ENCODE data around the gene BRME1.
"Not testable (repeated sequence)": the region's sequence is repeated elsewhere in the genome, so short reads cannot be mapped to it uniquely, and the experiment has no call there.

Gene BRME1

DNA sequence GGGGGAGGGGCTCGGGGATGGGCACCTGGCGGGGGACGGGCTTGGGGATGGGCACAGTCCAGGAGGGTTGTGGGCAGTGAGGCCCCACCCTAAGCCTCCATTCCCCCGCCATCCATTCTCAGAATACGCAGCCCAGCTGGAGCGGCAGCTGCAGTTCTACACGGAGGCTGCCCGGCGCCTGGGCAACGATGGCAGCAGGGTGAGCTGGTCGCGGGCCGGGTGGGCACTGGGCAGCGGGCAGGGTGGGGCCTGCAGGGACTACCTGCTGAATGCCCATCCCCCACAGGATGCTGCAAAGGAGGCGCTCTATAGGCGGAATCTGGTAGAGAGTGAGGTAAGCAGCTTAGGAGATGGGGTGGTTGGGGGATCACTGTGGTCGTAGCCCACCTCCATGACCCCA is 24.0 kb upstream of the BRME1 start:
- in situ Hi-C loops (cut with MboI; ENCODE audit: low pct_unique_long_range_greater_than_20kb, low sequenced_read_pairs), result no loop called here
- DNase-seq, result no peak

DNA sequence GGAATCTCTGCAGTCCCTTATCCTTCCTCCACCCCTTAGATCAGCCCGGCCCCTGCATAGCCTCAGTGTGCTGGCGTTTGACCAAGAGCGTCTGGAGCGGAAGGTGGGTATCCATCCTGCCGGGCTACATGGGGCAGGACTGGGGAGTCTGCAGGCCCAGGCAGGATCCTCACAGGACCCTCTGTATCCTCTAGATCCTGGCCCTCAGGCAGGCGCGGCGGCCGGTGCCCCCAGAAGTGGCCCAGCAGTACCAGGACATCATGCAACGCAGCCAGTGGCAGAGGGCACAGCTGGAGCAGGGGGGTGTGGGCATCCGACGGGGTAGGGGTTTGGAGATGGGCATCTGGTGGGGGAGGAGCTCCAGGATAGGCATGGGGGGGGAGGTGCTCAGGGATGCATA is 23.4 kb upstream of the BRME1 start:
- no peak for DNase-seq
- in situ Hi-C loops (cut with MboI; ENCODE audit: low pct_unique_long_range_greater_than_20kb, low sequenced_read_pairs), result no loop called here

DNA sequence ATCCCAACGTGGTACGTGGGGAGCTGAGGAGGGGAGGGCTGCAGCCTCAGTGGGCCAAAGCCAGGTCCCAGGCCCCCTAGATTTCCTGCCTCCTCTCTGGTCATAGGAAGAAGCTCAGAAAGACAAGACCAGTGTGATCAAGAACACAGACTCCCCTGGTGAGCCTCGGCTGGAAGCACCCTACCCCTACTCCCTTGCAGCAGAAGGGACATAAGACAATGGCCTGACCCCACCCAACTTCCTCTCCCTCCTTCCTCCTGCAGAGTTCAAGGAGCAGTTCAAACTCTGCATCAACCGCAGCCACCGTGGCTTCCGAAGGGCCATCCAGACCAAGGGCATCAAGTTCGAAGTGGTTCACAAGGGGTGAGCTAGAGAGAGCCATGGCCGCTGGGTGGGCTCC is 20.8 kb upstream of the BRME1 start:
- in situ Hi-C loops (cut with MboI; ENCODE audit: low pct_unique_long_range_greater_than_20kb, low sequenced_read_pairs), result no loop called here
- no peak for DNase-seq

DNA sequence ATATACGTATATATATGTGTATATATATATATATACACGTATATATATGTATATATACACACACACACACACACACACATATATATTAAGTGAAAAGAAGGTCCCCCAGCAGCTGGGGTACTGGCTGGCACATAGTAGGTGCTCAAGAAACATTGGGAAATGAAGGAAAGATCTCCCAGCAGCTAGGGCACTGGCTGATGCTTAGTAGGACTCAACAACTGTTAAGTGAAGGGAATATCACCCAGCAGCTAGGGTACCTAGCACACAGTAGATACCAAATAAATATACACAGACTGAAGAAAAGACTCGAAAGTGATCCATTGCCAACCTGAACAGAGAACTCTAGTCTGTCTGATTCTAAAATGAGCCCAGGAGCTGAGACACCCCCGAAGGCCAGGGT is 20.1 kb upstream of the BRME1 start:
- in situ Hi-C loops (cut with MboI; ENCODE audit: low pct_unique_long_range_greater_than_20kb, low sequenced_read_pairs), result no loop called here
- no peak for DNase-seq

DNA sequence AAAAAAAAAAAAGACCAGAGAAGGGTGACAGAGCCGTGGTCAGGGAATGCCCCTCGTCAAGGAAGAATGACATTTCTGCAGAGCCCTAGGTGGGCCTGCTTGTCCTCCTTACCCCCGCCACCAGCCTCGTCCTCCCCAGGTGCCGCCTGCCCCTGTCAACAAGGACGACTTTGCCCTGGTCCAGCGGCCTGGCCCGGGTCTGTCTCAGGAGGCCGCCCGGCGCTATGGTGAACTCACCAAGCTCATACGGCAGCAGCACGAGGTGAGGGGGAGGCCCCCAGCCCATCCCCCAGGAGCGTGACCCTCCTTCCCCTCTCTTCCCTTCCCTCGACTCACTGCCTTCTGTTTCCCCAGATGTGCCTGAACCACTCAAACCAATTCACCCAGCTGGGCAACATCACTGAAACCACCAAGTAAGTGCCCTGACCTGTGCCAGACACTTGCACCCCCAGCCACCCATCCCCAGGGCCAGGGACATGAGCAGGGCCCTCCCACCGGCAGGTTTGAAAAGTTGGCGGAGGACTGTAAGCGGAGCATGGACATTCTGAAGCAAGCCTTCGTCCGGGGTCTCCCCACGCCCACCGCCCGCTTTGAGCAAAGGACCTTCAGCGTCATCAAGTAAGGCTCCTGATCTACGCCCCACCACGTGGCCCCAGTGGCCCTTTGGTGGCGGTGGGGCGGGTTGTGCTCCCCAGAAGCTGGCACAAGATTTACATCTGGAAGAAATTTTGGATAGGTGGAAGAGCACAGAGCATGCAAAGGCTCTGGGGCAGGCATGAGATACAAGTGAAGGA is 17.5 kb upstream of the BRME1 start:
- in situ Hi-C loops (cut with MboI; ENCODE audit: low pct_unique_long_range_greater_than_20kb, low sequenced_read_pairs), result no loop called here
- no peak for DNase-seq

DNA sequence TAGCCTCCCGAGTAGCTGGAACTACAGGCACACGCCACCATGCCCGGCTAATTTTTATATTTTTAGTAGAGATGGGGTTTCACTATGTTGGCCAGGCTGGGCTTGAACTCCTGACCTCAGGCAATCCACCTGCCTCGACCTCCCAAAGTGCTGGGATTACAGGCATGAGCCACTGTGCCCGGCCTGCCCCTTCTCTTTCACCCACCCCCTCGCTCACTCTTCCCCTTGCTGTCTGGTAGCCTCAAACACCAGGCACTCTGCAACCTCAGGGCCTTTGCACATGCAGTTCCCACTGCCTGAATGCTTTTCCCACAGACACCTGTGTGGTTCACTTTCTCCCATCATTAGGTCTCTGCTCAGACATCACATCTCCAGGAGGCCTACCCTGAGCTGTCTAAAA is 16.2 kb upstream of the BRME1 start:
- DNase-seq; in situ Hi-C loops (cut with MboI; ENCODE audit: low pct_unique_long_range_greater_than_20kb, low sequenced_read_pairs): not testable (repeated sequence)

DNA sequence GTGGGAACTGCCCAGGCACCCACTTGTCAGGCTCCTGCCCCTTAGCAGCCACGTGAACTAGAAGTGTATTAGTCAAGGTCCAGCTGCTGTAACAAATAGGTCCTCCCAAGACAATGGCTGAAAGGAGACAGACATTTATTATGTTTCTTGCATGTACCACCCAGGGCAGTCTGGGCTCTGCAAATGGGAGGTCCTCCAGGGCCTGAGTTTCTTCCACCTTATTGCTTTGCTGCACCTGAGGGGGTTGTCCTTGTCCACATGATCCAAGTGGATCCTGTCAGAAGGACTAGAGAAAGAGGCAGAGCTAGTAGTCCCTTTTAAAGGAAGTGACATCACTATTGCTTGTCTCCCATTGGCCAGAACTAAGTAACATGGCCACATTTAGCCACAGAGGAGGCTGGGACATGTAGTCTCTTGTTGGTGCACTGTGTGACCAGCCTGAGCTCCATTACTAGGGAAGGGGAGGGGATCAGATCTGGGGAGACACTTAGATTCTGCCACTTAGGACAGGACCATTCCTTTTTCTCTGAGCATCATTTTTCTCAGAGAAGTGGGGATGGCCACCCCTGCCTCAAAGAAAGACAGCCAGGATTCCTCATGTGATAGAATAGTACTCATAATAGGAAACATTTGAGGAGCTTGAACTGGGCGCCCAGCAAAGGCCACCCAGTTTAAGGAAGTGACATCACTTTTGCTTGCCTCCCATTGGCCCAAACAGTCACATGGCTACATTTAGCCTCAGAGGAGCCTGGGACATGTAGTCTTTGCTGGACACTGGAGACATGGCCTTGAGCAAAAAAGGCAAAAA is 15.2 kb upstream of the BRME1 start:
- peak; percentile 54 for DNase-seq
- in situ Hi-C loops (cut with MboI; ENCODE audit: low pct_unique_long_range_greater_than_20kb, low sequenced_read_pairs), result no loop called here

DNA sequence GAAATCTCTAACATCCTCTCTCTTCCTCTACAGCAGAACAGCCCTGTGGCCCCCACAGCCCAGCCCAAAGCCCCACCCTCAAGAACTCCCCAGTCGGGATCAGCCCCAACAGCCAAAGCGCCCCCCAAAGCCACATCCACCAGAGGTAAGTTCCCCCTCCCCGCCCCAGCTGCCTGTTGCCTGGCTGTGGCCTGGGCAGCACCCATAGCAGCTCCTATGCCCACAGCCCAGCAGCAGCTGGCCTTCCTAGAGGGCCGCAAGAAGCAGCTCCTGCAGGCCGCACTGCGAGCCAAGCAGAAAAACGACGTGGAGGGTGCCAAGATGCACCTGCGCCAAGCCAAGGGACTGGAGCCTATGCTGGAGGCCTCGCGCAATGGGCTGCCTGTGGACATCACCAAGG is 14.6 kb upstream of the BRME1 start:
- in situ Hi-C loops (cut with MboI; ENCODE audit: low pct_unique_long_range_greater_than_20kb, low sequenced_read_pairs), result no loop called here
- DNase-seq, result no peak

DNA sequence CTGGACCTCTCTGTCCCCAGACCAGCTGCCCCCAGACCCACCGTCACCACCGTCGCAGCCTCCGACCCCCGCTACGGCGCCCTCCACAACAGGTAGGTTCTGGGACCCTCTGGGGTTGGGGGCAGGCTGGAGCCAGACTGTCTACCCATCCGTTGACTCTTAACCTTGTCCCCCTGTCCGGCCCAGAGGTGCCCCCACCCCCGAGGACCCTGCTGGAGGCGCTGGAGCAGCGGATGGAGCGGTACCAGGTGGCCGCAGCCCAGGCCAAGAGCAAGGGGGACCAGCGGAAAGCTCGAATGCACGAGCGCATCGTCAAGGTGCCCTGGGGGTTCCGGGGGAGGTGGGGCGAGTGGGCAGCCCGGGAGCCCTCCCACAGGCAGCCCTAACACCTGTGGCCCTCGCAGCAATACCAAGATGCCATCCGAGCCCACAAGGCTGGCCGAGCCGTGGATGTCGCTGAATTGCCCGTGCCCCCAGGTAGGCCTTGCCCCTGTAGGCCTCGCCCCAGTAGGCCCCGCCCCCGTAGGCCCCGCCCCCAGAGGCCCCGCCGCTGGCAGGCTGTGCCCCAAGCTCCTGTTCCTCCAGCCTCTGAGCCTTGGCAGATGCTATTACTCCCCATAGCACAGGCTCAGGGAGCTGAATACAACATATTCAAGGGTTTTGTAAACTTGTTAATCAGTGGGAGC is 13.0 kb upstream of the BRME1 start:
- in situ Hi-C loops (cut with MboI; ENCODE audit: low pct_unique_long_range_greater_than_20kb, low sequenced_read_pairs), result no loop called here
- DNase-seq, result no peak

DNA sequence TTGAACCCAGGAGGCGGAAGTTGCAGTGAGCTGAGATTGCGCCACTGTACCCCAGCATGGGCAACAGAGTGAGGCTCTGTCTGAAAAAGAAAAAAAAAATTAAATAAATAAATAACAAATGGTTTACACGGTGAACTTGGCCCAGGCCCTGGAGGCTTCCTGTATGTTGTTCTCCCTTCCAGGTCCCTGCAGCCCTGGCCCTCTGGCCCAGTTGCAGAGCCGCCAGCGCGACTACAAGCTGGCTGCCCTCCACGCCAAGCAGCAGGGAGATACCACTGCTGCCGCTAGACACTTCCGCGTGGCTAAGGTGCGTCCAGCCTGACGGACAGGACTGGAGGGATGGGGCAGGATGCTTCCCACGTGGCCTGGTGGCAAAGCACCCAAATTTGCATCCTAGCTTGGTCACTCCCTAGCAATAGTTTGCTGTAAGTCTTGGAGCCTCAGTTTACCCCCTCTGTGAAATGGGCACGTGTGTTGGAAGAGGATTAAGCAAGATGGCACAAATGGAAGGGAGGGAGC is 12.0 kb upstream of the BRME1 start:
- DNase-seq, result no peak
- in situ Hi-C loops (cut with MboI; ENCODE audit: low pct_unique_long_range_greater_than_20kb, low sequenced_read_pairs), result no loop called here

DNA sequence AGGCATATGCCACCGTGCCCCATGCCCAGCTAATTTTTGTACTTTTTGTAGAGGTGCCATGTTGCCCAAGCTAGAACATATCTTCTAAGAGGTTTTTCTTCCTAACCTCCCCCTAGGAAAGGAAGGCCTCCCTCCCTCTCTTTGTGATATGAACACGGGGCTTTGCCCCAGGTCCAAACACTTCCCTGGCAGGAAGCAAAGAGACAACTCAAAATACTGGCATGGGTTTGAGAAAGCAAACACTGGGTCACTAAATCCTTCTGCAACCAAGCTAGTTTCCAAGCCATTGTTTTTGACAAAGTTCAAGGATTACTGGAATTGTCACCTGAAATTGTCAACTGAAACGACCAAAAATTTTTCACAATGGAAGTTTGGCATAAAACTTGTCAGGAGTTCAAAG is 8.9 kb upstream of the BRME1 start:
- in situ Hi-C loops (cut with MboI; ENCODE audit: low pct_unique_long_range_greater_than_20kb, low sequenced_read_pairs), result no loop called here
- DNase-seq, result no peak

DNA sequence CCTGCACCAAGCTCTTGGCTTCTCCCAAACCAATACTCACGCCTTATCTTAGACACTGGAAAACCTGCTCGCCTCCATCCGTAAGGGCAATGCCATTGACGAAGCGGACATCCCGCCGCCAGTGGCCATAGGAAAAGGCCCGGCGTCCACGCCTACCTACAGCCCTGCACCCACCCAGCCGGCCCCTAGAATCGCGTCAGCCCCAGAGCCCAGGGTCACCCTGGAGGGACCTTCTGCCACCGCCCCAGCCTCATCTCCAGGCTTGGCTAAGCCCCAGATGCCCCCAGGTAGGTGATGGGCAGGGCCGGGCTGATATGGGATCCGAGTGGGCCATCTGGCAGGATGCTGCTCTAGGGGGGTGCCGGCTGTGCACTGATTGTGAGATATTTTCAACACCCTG is 7.4 kb upstream of the BRME1 start:
- in situ Hi-C loops (cut with MboI; ENCODE audit: low pct_unique_long_range_greater_than_20kb, low sequenced_read_pairs), result no loop called here

DNA sequence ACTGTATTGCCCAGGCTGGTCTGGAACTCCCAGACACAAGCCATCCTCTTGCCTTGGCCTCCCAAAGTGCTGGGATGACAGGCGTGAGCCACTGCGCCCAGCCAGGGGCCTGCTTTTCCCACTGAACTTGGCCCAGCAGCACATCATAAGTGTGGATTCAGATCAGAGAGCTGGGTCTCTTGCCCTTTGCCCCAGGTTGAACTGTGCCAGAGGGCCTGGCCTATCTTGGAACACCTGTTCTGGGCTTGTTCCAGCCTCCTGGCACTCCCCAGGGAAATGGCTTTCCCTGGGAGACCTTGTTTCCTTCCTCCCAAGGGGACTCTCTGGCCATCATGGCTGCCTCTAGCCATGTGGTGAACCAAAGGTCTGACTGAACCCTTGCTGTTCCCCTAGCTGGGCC is 3.5 kb upstream of the BRME1 start:
- DNase-seq, result no peak
- in situ Hi-C loops (cut with MboI; ENCODE audit: low pct_unique_long_range_greater_than_20kb, low sequenced_read_pairs), result no loop called here

More for the DNA sequence above, 7.4 kb upstream of the BRME1 start:
- DNase-seq, result no peak

DNA sequence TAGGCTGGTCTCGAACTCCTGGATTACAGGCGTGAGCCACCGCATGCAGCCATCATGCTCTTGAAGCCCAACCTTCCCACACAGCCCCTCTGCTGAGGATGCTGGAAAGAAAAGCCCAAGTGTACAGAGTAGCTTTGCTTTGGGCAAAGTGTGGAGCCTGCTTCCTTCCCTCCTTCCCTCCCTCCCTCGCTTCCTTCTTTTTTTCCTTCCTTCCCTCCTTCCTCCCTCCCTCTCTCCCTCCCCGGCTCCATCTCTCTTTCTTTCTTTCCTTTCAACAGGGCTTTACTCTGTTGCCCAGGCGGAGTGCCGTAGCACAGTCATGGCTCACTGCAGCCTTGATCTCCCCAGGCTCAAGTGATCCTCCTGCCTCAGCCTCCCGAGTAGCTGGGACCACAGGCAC is 2.8 kb upstream of the BRME1 start:
- in situ Hi-C loops (cut with MboI; ENCODE audit: low pct_unique_long_range_greater_than_20kb, low sequenced_read_pairs), result no loop called here
- no peak for DNase-seq

DNA sequence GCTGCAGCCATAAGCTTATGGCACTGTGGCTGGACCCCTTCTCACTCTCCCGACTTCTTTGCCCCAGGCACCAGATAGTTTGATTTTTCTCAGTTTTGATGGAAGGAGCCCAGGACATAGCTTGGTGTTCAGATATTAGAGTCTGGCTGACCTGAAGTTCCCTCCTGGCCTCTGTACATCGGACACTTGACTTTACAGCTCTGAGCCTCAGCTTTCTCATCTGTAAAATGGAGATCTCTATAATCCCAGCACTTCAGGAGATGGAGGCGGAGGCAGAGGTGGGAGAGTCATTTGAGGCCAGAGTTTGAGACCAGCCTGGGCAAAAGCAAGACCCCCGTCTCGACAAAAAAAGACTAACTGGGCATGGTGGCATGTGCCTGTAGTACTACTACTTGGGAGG is 993 bp upstream of the BRME1 start:
- in situ Hi-C loops (cut with MboI; ENCODE audit: low pct_unique_long_range_greater_than_20kb, low sequenced_read_pairs), result no loop called here

DNA sequence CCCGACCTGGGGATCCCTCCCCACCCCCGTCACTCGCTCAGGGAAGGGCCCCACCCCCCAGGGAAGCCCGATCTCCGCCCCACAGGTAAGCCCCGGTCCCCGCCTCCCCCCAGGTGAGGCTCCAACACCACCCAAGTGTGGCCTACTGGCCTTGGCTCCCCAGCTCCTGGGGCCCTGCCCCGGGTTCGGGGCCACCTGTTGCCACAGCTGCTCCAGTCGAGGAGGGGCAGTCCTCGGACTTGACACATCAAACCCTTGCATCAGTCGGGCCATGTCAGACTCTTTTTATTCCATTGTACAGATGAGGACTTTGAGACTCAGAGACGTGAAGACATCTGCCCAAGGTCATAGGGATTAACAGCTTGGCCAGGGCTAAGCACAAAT is 596 bp upstream of the BRME1 start:
- in situ Hi-C loops (cut with MboI; ENCODE audit: low pct_unique_long_range_greater_than_20kb, low sequenced_read_pairs), result no loop called here
- no peak for DNase-seq

More for the DNA sequence above, 993 bp upstream of the BRME1 start:
- no peak for DNase-seq

DNA sequence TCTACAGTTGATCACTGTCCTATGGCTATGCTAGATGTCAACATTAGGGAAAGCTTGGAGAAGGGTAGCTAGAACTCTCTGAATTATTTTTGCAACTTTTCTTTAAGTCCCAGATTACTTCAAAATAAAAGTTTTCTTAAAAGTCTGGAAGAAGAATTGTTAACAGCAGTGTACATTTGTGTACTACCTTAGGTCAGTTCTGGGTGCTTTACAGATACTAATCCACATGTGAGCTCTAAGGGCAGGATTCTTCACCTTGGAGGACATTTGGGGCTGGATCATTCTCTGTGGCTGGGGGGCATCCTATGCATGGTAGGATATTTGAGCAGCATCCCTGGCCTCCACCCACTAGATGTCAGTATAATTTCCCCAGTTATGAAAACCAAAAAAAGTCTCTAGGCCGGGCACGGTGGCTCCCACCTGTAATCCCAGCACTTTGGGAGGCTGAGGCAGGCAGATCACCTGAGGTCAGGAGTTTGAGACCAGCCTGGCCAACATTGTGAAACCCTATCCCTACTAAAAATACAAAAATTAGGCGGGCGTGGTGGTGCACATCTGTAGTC is 2.8 kb downstream of the BRME1 start:
- in situ Hi-C loops (cut with MboI; ENCODE audit: low pct_unique_long_range_greater_than_20kb, low sequenced_read_pairs), result no loop called here
- peak; percentile 73 for DNase-seq

DNA sequence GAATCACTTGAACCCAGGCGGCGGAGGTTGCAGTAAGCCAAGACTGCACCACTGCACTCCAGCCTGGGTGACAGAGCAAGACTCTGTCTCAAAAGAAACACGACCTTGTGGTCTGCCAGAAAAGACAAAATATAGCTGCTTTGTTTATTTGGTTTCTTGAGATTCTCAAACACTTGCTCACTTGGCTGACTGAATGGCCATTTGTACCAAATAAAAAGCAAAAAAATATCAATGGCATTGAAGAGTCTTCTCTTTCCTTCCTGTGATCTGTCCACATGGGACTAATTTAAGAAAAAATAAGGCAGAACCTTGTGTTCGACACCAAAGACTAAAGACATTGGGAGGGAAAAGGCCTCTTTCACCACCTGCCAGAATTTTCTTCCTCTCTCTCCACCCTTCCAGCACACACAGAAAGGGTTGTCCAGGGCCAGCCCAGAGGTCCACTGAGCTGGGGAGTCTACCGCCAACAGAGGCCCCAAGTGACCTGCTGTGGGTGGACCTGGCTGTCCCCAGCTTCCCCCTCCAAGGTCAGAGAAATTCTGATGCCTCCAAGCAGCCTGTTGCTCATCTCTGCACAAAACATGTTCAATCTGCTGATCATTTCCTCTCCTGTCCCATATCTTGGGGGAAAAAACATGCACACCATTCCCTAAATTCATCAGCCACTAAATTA is 5.9 kb downstream of the BRME1 start:
- in situ Hi-C loops (cut with MboI; ENCODE audit: low pct_unique_long_range_greater_than_20kb, low sequenced_read_pairs), result loop anchor here (25.0 kb wide), 1 partner anchor 162 kb away; the partner anchor contains the start of genes MISP3 and PALM3
- no peak for DNase-seq

DNA sequence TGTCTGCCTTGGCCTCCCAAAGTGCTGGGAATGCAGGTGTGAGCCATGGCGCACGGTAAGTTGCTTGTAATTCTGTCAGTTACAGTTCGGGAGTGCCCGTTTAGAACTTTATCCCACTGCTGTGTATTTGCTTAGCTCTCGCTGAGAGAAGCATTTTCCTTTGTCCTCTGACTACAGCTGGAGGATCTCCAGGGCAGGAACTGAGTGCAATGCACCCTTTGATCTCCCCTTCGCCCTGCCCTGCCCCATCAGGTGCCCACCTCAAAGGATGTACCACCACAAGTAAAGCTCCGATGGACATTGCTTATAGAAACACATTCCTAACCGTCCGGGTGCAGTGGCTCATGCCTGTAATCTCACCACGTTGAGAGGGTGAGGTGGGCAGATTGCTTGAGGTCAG is 6.5 kb downstream of the BRME1 start:
- in situ Hi-C loops (cut with MboI; ENCODE audit: low pct_unique_long_range_greater_than_20kb, low sequenced_read_pairs), result loop anchor here (25.0 kb wide), 1 partner anchor 163 kb away; the partner anchor contains the start of genes MISP3 and PALM3
- no peak for DNase-seq
